ENCODE measurements around the gene PPP2R5D. TPM values are rescaled to one million over a fixed set of nuclear protein-coding genes. Genes with fewer than 3 reads are reported as not detected.

The PPP2R5D gene
- polyA plus RNA-seq, 1 donor (not counting 4 experiments of a cell fraction or from before 2014, with no cell fraction given), result 49.6 TPM

- H3K4me1 ChIP-seq (ENCODE audit: control insufficient read depth, extremely low read depth, insufficient read depth, low read length), result peaks cover 10% of the 10 kb centered on the region
- no peaks in the 10 kb centered on the region for H3K27me3 ChIP-seq (ENCODE audit: control insufficient read depth, extremely low read depth, insufficient read depth, low read length)
- H3K79me2 ChIP-seq (ENCODE audit: control insufficient read depth, insufficient read depth, low read length), result no peaks in the 10 kb centered on the region
- H3K27ac ChIP-seq (ENCODE audit: control insufficient read depth, insufficient read depth, low read length), result no peak overlapping the region
- no peak for TF ChIP-seq CTCF (optimal IDR thresholded peaks at IDR 0.05 in 1 of 3, IDR thresholded peaks at IDR 0.05 in 1 of 3, conservative IDR thresholded peaks at IDR 0.05 in 1 of 3; ENCODE audit: extremely low read depth in 1 of 3, insufficient read depth in 2 of 3, low read length in 3 of 3)
- no peak for TF ChIP-seq EZH2 (IDR thresholded peaks at IDR 0.05; ENCODE audit: low read length)
- H4K20me1 ChIP-seq (ENCODE audit: control insufficient read depth, extremely low read depth, insufficient read depth, low read length), result no peaks in the 10 kb centered on the region
- no peak overlapping the region for H3K9ac ChIP-seq (ENCODE audit: control insufficient read depth, extremely low read depth, insufficient read depth, low read length)
- no peaks in the 10 kb centered on the region for H3K9me3 ChIP-seq (ENCODE audit: control insufficient read depth, low read depth, low read length)
- H3K4me2 ChIP-seq (ENCODE audit: control insufficient read depth, extremely low read depth, insufficient read depth, low read depth, low read length), result no peak overlapping the region
- no peak overlapping the region for H2AFZ ChIP-seq (ENCODE audit: control insufficient read depth, low read length)
- peaks cover 13 to 16% of the 10 kb centered on the region in 2 experiments for H3K36me3 ChIP-seq (ENCODE audit: control insufficient read depth in 2 of 2, extremely low read depth in 1 of 2, insufficient read depth in 2 of 2, low read length in 2 of 2)
- FAIRE-seq, result no peak
- H3K4me3 ChIP-seq (ENCODE audit: control insufficient read depth in 2 of 3, extremely low read depth in 1 of 3, insufficient read depth in 2 of 3, low read depth in 1 of 3, low read length in 3 of 3), result no peak overlapping the region
- dilution Hi-C loops (cut with MboI; ENCODE audit: extremely low pct_ligation_motif_present, low sequenced_read_pairs), result no loop called here
- DNase-seq (ENCODE audit: low read depth, low spot score), result no peak
- H3K9me1 ChIP-seq (ENCODE audit: control insufficient read depth, extremely low read depth, insufficient read depth, low read length), result peaks cover 3% of the 10 kb centered on the region
These were observed 14.4 kb upstream of the PPP2R5D start for GRCh38 chr6:42969934-42970333.

GRCh38 chr6:42970871-42971612 is 13.3 kb upstream of the PPP2R5D start:
- FAIRE-seq (no peak), DNase-seq (ENCODE audit: low read depth, low spot score) (no peak)
- TF ChIP-seq EZH2 (IDR thresholded peaks at IDR 0.05; ENCODE audit: low read length) (no peak), CTCF (optimal IDR thresholded peaks at IDR 0.05 in 1 of 3, IDR thresholded peaks at IDR 0.05 in 1 of 3, conservative IDR thresholded peaks at IDR 0.05 in 1 of 3; ENCODE audit: extremely low read depth in 1 of 3, insufficient read depth in 2 of 3, low read length in 3 of 3) (no peak)
- Histone ChIP-seq H3K4me1 (ENCODE audit: control insufficient read depth, extremely low read depth, insufficient read depth, low read length) (peaks cover 18% of the 10 kb centered on the region), H3K4me3 (ENCODE audit: control insufficient read depth in 2 of 3, extremely low read depth in 1 of 3, insufficient read depth in 2 of 3, low read depth in 1 of 3, low read length in 3 of 3) (no peak overlapping the region), H3K79me2 (ENCODE audit: control insufficient read depth, insufficient read depth, low read length) (no peaks in the 10 kb centered on the region), H3K9me1 (ENCODE audit: control insufficient read depth, extremely low read depth, insufficient read depth, low read length) (peaks cover 3% of the 10 kb centered on the region), H2AFZ (ENCODE audit: control insufficient read depth, low read length) (no peak overlapping the region), H3K27me3 (ENCODE audit: control insufficient read depth, extremely low read depth, insufficient read depth, low read length) (no peaks in the 10 kb centered on the region), H3K36me3 (ENCODE audit: control insufficient read depth in 2 of 2, extremely low read depth in 1 of 2, insufficient read depth in 2 of 2, low read length in 2 of 2) (peaks cover 13 to 16% of the 10 kb centered on the region in 2 experiments), H3K27ac (ENCODE audit: control insufficient read depth, insufficient read depth, low read length) (no peak overlapping the region), H3K9ac (ENCODE audit: control insufficient read depth, extremely low read depth, insufficient read depth, low read length) (no peak overlapping the region), H3K4me2 (ENCODE audit: control insufficient read depth, extremely low read depth, insufficient read depth, low read depth, low read length) (no peak overlapping the region), H3K9me3 (ENCODE audit: control insufficient read depth, low read depth, low read length) (no peaks in the 10 kb centered on the region), H4K20me1 (ENCODE audit: control insufficient read depth, extremely low read depth, insufficient read depth, low read length) (no peaks in the 10 kb centered on the region)
- dilution Hi-C loops (cut with MboI; ENCODE audit: extremely low pct_ligation_motif_present, low sequenced_read_pairs), result no loop called here

All from keratinocyte (primary cell).